Activated naive CD4-positive, alpha-beta T cell treated with anti-CD3 and anti-CD28 coated beads, Interleukin-2, amount 50 U/mL, for 24 hours (primary cell): ENCODE data around the gene APH1B.
"Not testable (repeated sequence)": the region's sequence is repeated elsewhere in the genome, so short reads cannot be mapped to it uniquely, and the experiment has no call there.

Experiments used
- H3K27ac Mint-ChIP-seq: one replicate; pipeline ENCODE4 v1.8.0; 2021; ENCODE audit warnings: mild to moderate bottlenecking, mixed read lengths
- H3K27me3 Mint-ChIP-seq: one replicate; pipeline ENCODE4 v1.8.0; 2021; ENCODE audit warnings: mixed read lengths
- H3K36me3 Mint-ChIP-seq: one replicate; pipeline ENCODE4 v1.8.0; 2021; ENCODE audit warnings: mixed read lengths
- H3K4me1 Mint-ChIP-seq: one replicate; pipeline ENCODE4 v1.8.0; 2021; ENCODE audit warnings: mixed read lengths
- H3K4me3 Mint-ChIP-seq: one replicate; pipeline ENCODE4 v1.8.0; 2021; ENCODE audit warnings: mild to moderate bottlenecking, mixed read lengths
- H3K9me3 Mint-ChIP-seq: one replicate; pipeline ENCODE4 v1.8.0; 2021; ENCODE audit warnings: mixed read lengths

The APH1B gene

DNA sequence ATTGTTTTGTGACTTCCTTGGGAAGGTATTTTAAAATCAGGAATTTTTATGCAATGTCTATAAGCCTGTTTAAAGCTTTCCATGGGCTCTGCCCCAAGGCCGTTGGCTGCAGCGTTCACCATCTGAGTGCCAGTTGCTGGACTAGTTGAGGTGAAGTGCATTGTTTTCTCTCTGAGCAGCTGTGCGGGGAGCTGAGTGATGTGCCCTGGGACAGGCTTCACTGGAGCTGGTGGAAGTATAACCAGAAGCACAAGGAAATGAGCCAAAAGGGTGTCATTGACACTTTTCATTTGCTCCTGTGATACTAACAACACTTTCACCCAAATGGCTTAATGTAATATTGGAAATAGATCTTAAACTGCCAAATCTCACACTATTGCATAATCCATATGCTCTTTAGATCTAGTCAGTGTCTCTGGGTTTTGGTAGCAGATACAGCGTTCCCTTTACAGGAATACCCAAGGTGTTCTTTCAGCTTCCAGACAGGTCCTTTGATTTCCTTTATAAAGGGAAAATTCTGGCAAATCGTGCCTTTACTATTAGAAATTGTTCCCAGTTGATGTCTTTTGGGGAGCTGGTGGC lies 29.2 kb downstream of the APH1B start:
- Mint-ChIP-seq H3K36me3 (peaks cover 11% of the 10 kb centered on the region), H3K27ac (no peak overlapping the region), H3K4me3 (no peak overlapping the region), H3K4me1 (no peaks in the 10 kb centered on the region), H3K27me3 (no peaks in the 10 kb centered on the region), H3K9me3 (no peaks in the 10 kb centered on the region)

DNA sequence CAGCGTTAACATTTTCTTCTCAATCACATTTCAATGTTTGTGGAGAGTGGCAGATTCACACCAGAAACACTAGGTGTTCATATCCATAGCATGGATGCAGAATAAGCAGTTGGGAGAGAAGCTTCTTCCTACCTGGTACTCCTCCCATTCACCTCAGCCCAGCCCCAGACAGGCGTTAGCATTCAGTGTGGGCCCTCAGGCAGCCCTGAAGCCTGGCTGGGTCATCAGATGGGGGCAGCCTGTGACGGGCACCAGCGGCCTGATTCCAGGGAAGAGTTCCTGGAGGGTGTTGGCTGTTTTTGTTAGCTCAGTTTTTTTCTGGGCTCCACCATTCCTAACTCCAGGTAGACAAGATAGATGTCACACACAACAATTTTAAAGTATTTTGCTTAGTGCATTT lies 31.1 kb downstream of the APH1B start:
- no peak overlapping the region for H3K27ac Mint-ChIP-seq
- H3K27me3 Mint-ChIP-seq, result no peaks in the 10 kb centered on the region
- H3K4me3 Mint-ChIP-seq, result no peak overlapping the region
- H3K9me3 Mint-ChIP-seq, result no peaks in the 10 kb centered on the region
- peaks cover 4% of the 10 kb centered on the region for H3K36me3 Mint-ChIP-seq
- no peaks in the 10 kb centered on the region for H3K4me1 Mint-ChIP-seq

DNA sequence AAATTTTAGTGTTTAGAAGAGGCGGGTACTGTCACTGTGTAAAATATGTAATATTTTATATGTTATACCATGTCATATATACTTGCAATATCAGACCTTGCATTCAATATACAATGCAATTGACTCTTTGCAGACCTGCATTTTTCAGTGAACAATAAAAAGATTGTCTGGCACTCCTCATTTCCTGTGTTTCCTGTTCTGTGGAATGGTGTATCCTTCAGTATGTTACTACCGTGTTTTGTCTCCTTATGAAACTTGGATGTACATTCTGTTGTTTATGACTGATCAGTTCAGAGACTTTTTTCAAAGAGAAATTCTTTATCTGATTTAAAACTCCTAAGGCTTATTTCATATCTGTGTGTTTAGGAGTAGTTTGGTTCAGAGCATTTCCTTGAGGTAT lies 31.5 kb downstream of the APH1B start:
- Mint-ChIP-seq H3K4me3 (no peak overlapping the region), H3K27me3 (no peaks in the 10 kb centered on the region)

GRCh38 chr15:63310646-63311045 lies 33.2 kb downstream of the APH1B start:
- Mint-ChIP-seq H3K4me1 (no peaks in the 10 kb centered on the region), H3K4me3 (no peak overlapping the region), H3K9me3 (no peaks in the 10 kb centered on the region), H3K27ac (no peak overlapping the region), H3K27me3 (no peaks in the 10 kb centered on the region), H3K36me3 (peaks cover 4% of the 10 kb centered on the region)

More for the DNA sequence above, 31.5 kb downstream of the APH1B start:
- Mint-ChIP-seq H3K4me1 (no peaks in the 10 kb centered on the region), H3K27ac (no peak overlapping the region), H3K36me3 (peaks cover 4% of the 10 kb centered on the region), H3K9me3 (no peaks in the 10 kb centered on the region)

GRCh38 chr15:63312286-63312685 lies 34.9 kb downstream of the APH1B start:
- Mint-ChIP-seq H3K27me3 (no peaks in the 10 kb centered on the region), H3K4me3 (no peak overlapping the region)

GRCh38 chr15:63313825-63314224 lies 36.4 kb downstream of the APH1B start:
- H3K27me3 Mint-ChIP-seq, result no peaks in the 10 kb centered on the region
- no peaks in the 10 kb centered on the region for H3K4me1 Mint-ChIP-seq
- H3K9me3 Mint-ChIP-seq, result no peaks in the 10 kb centered on the region
- peaks cover 4% of the 10 kb centered on the region for H3K36me3 Mint-ChIP-seq
- H3K27ac Mint-ChIP-seq, result no peak overlapping the region
- no peak overlapping the region for H3K4me3 Mint-ChIP-seq

More at GRCh38 chr15:63312286-63312685, 34.9 kb downstream of the APH1B start:
- Mint-ChIP-seq H3K36me3 (peaks cover 4% of the 10 kb centered on the region), H3K27ac (no peak overlapping the region), H3K4me1 (no peaks in the 10 kb centered on the region), H3K9me3 (no peaks in the 10 kb centered on the region)

DNA sequence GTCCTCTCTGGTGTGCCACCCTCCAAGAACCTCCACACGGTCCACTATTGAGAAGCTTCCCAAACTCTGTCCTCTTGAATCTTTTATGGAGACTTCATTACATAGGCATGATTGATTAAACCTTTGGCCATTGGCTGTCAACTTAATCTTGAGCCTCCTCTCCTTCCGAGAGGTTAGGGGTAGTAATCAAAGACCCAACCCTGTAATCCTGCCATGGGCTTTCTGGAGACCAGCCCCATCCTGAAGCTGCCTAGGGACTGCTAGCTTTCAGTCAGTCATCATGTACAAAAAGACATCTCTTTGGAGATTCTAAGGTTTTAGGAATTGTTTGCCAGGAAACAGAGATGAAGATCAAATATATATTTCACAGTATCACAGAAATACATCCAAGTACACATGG lies 37.0 kb downstream of the APH1B start:
- H3K27me3 Mint-ChIP-seq, result no peaks in the 10 kb centered on the region
- H3K4me3 Mint-ChIP-seq, result no peak overlapping the region
- H3K36me3 Mint-ChIP-seq, result peaks cover 4% of the 10 kb centered on the region
- H3K27ac Mint-ChIP-seq, result no peak overlapping the region
- no peaks in the 10 kb centered on the region for H3K4me1 Mint-ChIP-seq
- no peaks in the 10 kb centered on the region for H3K9me3 Mint-ChIP-seq

GRCh38 chr15:63318344-63318743 lies 40.9 kb downstream of the APH1B start:
- H3K27me3 Mint-ChIP-seq, result no peaks in the 10 kb centered on the region
- no peaks in the 10 kb centered on the region for H3K4me1 Mint-ChIP-seq
- H3K4me3 Mint-ChIP-seq, result no peak overlapping the region
- no peak overlapping the region for H3K27ac Mint-ChIP-seq
- no peaks in the 10 kb centered on the region for H3K36me3 Mint-ChIP-seq
- H3K9me3 Mint-ChIP-seq, result no peaks in the 10 kb centered on the region

DNA sequence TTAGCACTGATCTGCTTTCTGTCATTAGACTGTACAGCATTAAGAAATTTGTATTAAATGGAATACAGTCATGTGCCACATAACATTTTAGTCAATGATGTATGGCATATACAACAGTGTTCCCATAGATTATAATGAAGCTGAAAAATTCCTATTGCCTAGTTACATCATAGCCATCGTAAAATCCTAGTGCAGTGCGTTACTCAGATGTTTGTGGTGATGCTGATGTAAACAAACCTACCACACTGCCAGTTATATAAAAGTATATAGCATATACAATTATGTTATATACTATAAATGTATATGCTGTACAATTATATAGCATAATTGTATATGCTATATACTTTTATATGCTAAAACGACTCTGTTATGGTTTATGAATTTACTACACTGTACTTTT lies 41.7 kb downstream of the APH1B start:
- Mint-ChIP-seq H3K4me1 (no peaks in the 10 kb centered on the region), H3K9me3 (no peaks in the 10 kb centered on the region), H3K27me3 (no peaks in the 10 kb centered on the region), H3K27ac (no peak overlapping the region), H3K4me3 (no peak overlapping the region), H3K36me3 (no peaks in the 10 kb centered on the region)

DNA sequence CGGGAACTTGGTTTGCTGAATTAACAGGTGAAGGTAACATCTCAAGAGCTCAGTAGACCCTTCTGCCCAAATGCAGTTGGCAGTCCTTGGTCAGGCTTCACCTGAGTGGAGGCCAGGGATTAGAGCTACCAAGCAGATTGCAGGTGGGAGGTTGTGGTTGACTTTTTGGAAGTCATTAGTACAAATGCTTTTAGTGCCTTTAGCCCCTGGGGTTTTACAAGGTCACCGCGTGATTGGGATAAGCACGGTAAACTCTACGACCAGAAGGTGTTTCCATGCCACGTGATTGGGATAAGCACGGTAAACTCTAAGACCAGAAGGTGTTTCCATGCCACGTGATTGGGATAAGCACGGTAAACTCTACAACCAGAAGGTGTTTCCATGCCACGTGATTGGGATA lies 43.0 kb downstream of the APH1B start:
- H3K4me1 Mint-ChIP-seq, H3K4me3 Mint-ChIP-seq, H3K27ac Mint-ChIP-seq, H3K9me3 Mint-ChIP-seq, H3K36me3 Mint-ChIP-seq, H3K27me3 Mint-ChIP-seq: not testable (repeated sequence)

GRCh38 chr15:63320981-63321380 lies 43.6 kb downstream of the APH1B start:
- not testable (repeated sequence) for H3K9me3 Mint-ChIP-seq, H3K4me1 Mint-ChIP-seq, H3K36me3 Mint-ChIP-seq, H3K27ac Mint-ChIP-seq, H3K4me3 Mint-ChIP-seq, H3K27me3 Mint-ChIP-seq

- Mint-ChIP-seq H3K4me1 (no peaks in the 10 kb centered on the region), H3K27ac (no peak overlapping the region), H3K36me3 (no peaks in the 10 kb centered on the region), H3K9me3 (no peaks in the 10 kb centered on the region), H3K27me3 (no peaks in the 10 kb centered on the region), H3K4me3 (no peak overlapping the region)
Measured at GRCh38 chr15:63321462-63321861, 44.1 kb downstream of the APH1B start.

GRCh38 chr15:63322541-63322940 lies 45.1 kb downstream of the APH1B start:
- no peaks in the 10 kb centered on the region for H3K4me1 Mint-ChIP-seq
- no peaks in the 10 kb centered on the region for H3K27me3 Mint-ChIP-seq
- no peak overlapping the region for H3K4me3 Mint-ChIP-seq
- H3K9me3 Mint-ChIP-seq, result no peaks in the 10 kb centered on the region
- H3K36me3 Mint-ChIP-seq, result no peaks in the 10 kb centered on the region
- H3K27ac Mint-ChIP-seq, result no peak overlapping the region

DNA sequence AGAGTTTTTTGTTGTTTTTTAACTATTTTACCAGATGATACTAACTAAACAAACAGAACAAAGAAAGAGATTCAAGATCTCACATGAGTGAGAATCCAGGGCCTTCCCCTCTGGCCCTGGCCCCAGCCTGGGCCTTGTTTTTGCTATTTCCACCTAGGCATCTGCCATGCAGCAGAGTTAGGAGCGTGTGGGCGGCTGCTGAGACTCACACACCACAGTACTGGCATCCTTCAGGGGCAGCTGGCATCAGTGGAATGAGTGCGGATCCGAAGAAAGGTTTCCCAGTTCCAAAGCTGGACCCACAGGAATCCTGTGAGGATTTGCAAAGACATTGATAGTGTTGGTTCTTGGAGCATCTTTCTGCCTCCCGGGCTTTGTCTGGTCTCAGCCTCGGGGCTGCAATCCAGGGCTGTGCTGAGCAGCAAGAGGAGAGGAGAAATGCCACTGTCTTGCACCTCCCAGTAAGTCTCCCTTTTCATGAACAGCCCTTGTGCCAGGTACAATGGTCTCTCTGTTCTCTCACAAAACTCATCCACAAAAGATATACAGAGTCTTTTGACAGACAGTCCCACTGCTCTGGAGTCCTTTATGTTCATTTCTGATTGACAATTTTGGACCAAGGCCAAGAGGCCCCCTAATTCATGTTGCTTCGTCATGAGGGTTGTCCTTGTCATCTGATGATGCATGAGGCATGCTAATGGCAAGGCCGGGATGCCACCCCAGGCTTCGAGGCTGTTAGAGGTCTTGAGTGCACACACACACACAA lies 46.6 kb downstream of the APH1B start:
- H3K27ac Mint-ChIP-seq, result no peak overlapping the region
- H3K27me3 Mint-ChIP-seq, result no peaks in the 10 kb centered on the region
- H3K4me1 Mint-ChIP-seq, result no peaks in the 10 kb centered on the region
- no peaks in the 10 kb centered on the region for H3K9me3 Mint-ChIP-seq
- H3K4me3 Mint-ChIP-seq, result no peak overlapping the region
- H3K36me3 Mint-ChIP-seq, result no peaks in the 10 kb centered on the region

DNA sequence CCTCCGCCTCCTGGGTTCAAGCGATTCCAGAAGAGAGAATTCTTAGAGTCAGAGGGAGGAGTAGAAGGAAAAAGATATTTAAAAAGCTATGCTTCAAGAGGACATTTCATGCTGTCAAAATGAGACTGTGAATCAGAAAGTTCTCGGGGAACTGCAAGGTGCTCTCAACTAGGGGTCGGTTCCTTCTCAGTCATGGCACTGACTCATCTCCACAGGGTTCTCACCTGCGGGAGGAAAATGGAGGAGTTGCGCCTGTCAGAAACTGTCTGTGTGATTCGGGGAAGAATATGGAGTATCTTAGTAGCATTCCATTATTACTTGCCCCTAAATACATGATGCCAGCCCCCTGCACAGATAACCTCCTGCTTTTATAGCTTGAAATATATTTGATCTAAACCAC lies 47.4 kb downstream of the APH1B start:
- no peaks in the 10 kb centered on the region for H3K36me3 Mint-ChIP-seq
- H3K4me3 Mint-ChIP-seq, result no peak overlapping the region
- no peaks in the 10 kb centered on the region for H3K4me1 Mint-ChIP-seq
- H3K27me3 Mint-ChIP-seq, result no peaks in the 10 kb centered on the region
- H3K27ac Mint-ChIP-seq, result no peak overlapping the region
- H3K9me3 Mint-ChIP-seq, result no peaks in the 10 kb centered on the region

DNA sequence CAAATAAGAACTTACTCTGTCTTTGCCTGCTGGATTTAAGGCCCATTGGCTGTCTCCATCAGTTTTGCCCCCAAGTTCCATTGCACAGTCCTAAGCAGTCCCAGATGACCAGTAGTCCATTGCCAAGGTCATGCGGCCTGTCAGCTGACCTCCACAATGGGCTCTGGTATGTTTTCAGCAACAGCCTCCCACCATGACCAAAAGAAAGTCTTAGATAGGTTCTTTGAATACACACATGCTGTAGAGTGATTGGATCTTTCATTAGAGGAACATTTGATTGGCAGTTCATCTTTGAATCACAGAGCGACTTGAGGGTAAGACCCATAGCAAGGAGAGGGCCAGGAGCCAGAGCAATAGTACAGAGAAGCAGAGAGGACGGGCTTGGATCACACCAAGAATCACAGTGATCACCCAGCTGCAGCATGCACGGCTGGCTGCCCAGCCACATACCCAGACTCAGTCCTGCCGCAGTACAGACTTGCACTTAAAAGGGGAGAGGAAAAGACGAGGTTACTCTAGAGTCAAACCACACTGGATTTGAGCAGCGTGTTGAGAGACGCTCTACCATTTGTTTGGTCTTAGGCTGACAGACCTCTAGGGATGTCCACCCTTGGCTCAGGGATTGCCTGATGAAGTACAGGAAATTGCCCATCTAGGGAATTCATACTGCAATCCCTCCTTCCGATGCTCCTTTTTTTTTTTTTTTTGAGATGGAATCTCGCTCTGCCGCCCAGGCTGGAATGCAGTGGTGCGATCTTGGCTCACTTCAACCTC lies 50.4 kb downstream of the APH1B start:
- no peak overlapping the region for H3K4me3 Mint-ChIP-seq

More for the DNA sequence above, 50.4 kb downstream of the APH1B start:
- Mint-ChIP-seq H3K9me3 (no peaks in the 10 kb centered on the region), H3K27me3 (no peaks in the 10 kb centered on the region), H3K4me1 (no peaks in the 10 kb centered on the region), H3K27ac (no peak overlapping the region), H3K36me3 (no peaks in the 10 kb centered on the region)
